HepG2 (cell line): ENCODE measurements around the gene CD151. TPM values are rescaled to one million over a fixed set of nuclear protein-coding genes. Genes with fewer than 3 reads are reported as not detected.

Source experiments
- JUN ChIP-seq: sonication (generic); formaldehyde crosslinking; IDR thresholded peaks from 2 replicates; pipeline ENCODE4 v1.4.0; 2020; ENCODE audit warnings: mild to moderate bottlenecking, missing genetic modification reagents
- POLR2G ChIP-seq: fragments of 200-400 bp; formaldehyde crosslinking; IDR thresholded peaks from 2 replicates; pipeline ENCODE4 v1.6.1; 2018; ENCODE audit warnings: mild to moderate bottlenecking, low read depth, low read length, moderate library complexity
- SIN3A ChIP-seq: IDR thresholded peaks from 2 replicates; pipeline ENCODE4 v1.6.1; 2011; ENCODE audit warnings: low read depth, mild to moderate bottlenecking, control low read depth, low read length, borderline replicate concordance
- YEATS4 ChIP-seq: sonication (generic); formaldehyde crosslinking; IDR thresholded peaks from 2 replicates; pipeline ENCODE4 v1.4.0; 2020; ENCODE audit warnings: missing genetic modification reagents, borderline replicate concordance
- ZBTB20 ChIP-seq: sonication (generic); formaldehyde crosslinking; IDR thresholded peaks from 2 replicates; pipeline ENCODE4 v1.8.1; 2023; ENCODE audit warnings: missing genetic modification reagents, low read depth, mild to moderate bottlenecking, borderline replicate concordance
- ZFP36L2 ChIP-seq: sonication (generic); formaldehyde crosslinking; IDR thresholded peaks from 2 replicates; pipeline ENCODE4 v1.4.0; 2020; ENCODE audit warnings: missing genetic modification reagents
- ZNF235 ChIP-seq: sonication (generic); formaldehyde crosslinking; IDR thresholded peaks from 2 replicates; pipeline ENCODE4 v1.8.1; 2023; ENCODE audit warnings: mild to moderate bottlenecking, missing genetic modification reagents, borderline replicate concordance
- ZNF570 ChIP-seq: sonication (generic); formaldehyde crosslinking; IDR thresholded peaks from 2 replicates; pipeline ENCODE4 v1.4.0; 2020; ENCODE audit warnings: mild to moderate bottlenecking, missing genetic modification reagents, borderline replicate concordance
- ZNF670 ChIP-seq: sonication (generic); formaldehyde crosslinking; IDR thresholded peaks from 2 replicates; pipeline ENCODE4 v1.8.0; 2022; ENCODE audit warnings: mild to moderate bottlenecking, missing genetic modification reagents, borderline replicate concordance
- polyA plus RNA-seq, 8 experiments: library from polyadenylated mRNA; depleted of rRNA in 3 of 8; stranded (reverse) in 7 of 8; unstranded in 1 of 8; fragments of >200 nt; fragmentation: Illumina TruSeq in 4 of 8; extraction: Trizol in 4 of 8; gene quantifications; 2 replicates each; pipeline versions ENCODE4 v1.2.1 to v1.2.3, GENCODE V29; 2011 to 2016; ENCODE audit warnings: low read depth in 4 of 8, missing spikeins in 1 of 8, mixed read lengths in 1 of 8; ENCODE audit not compliant: insufficient read depth in 1 of 8
- total RNA-seq, 5 experiments: library from RNA; depleted of rRNA; stranded (reverse); fragments of >200 nt; fragmentation: Illumina TruSeq; extraction: Trizol; gene quantifications; 2 replicates each; pipeline ENCODE4 v1.2.3, GENCODE V29; 2016; ENCODE audit warnings: low read depth in 1 of 5
- TF ChIP-seq, protein P1 (sequence below): sonication (generic); formaldehyde crosslinking; IDR thresholded peaks from 2 replicates; pipeline ENCODE4 v1.4.0; 2020; ENCODE audit warnings: missing genetic modification reagents, borderline replicate concordance
- TF ChIP-seq, protein P2 (sequence below): sonication (generic); formaldehyde crosslinking; IDR thresholded peaks from 2 replicates; pipeline ENCODE4 v1.5.0; 2020; ENCODE audit warnings: mild to moderate bottlenecking, missing genetic modification reagents, borderline replicate concordance
- TF ChIP-seq, protein P3 (sequence below): sonication (generic); formaldehyde crosslinking; IDR thresholded peaks from 2 replicates; pipeline ENCODE4 v1.8.0; 2022; ENCODE audit warnings: mild to moderate bottlenecking, missing genetic modification reagents, borderline replicate concordance
- TF ChIP-seq, protein P4 (sequence below): sonication (generic); formaldehyde crosslinking; IDR thresholded peaks from 2 replicates; pipeline ENCODE4 v1.4.0; 2020; ENCODE audit warnings: missing genetic modification reagents
- TF ChIP-seq, protein P5 (sequence below): sonication (generic); formaldehyde crosslinking; IDR thresholded peaks from 2 replicates; pipeline ENCODE4 v1.5.1; 2020; ENCODE audit warnings: missing genetic modification reagents, mild to moderate bottlenecking, borderline replicate concordance

Gene CD151
- total and polyA plus RNA-seq, 2 of the 13 experiments (the other 11 are each of a cell fraction or from before 2014, with no cell fraction given): 125 to 197 TPM

DNA sequence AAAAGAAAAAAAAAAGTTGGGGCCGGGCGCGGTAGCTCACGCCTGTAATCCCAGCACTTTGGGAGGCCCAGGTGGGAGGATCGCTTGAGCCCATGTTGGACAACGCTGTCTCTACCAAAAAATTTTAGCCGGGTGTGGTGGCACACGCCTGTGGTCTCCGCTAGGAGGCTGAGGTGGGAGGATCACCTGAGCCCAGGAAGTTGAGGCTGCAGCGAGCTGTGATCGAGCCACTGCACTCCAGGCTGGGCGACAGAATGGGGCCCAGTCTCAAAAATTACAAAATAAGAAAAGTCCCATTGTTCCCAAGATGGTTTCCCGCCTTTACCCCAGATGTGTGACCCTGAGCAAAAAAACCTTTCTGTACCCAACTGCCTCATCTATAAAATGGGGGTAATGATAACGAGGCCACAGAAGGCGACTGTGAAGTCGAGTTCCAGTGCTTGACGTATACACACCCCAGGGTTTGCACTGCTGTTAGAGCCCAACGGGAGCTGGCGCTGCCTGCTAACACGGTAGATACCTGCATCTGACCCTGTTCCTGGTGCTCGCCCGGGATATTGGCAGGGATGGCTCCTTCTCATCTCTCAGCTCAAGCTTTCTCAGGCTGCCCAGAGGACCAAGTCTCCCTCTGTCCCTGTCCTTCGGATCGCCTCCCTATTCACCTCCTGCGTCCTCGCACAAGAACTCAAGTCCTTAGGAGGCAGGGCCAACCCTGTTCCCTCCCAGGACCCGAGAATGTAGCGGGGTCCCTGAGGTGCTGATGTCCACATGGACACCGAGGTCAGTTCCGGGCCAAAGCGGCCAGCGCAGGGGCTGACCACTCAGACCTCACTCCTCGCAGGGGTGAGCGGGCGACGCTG, 24.1 kb upstream of the CD151 start (continued):
- TF ChIP-seq, protein P1, sequence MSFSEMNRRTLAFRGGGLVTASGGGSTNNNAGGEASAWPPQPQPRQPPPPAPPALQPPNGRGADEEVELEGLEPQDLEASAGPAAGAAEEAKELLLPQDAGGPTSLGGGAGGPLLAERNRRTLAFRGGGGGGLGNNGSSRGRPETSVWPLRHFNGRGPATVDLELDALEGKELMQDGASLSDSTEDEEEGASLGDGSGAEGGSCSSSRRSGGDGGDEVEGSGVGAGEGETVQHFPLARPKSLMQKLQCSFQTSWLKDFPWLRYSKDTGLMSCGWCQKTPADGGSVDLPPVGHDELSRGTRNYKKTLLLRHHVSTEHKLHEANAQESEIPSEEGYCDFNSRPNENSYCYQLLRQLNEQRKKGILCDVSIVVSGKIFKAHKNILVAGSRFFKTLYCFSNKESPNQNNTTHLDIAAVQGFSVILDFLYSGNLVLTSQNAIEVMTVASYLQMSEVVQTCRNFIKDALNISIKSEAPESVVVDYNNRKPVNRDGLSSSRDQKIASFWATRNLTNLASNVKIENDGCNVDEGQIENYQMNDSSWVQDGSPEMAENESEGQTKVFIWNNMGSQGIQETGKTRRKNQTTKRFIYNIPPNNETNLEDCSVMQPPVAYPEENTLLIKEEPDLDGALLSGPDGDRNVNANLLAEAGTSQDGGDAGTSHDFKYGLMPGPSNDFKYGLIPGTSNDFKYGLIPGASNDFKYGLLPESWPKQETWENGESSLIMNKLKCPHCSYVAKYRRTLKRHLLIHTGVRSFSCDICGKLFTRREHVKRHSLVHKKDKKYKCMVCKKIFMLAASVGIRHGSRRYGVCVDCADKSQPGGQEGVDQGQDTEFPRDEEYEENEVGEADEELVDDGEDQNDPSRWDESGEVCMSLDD (CRISPR knock-in tag): 0 out of 2 replicates have a peak, but pooled peaks have one; percentile 12
- TF ChIP-seq, protein P2, sequence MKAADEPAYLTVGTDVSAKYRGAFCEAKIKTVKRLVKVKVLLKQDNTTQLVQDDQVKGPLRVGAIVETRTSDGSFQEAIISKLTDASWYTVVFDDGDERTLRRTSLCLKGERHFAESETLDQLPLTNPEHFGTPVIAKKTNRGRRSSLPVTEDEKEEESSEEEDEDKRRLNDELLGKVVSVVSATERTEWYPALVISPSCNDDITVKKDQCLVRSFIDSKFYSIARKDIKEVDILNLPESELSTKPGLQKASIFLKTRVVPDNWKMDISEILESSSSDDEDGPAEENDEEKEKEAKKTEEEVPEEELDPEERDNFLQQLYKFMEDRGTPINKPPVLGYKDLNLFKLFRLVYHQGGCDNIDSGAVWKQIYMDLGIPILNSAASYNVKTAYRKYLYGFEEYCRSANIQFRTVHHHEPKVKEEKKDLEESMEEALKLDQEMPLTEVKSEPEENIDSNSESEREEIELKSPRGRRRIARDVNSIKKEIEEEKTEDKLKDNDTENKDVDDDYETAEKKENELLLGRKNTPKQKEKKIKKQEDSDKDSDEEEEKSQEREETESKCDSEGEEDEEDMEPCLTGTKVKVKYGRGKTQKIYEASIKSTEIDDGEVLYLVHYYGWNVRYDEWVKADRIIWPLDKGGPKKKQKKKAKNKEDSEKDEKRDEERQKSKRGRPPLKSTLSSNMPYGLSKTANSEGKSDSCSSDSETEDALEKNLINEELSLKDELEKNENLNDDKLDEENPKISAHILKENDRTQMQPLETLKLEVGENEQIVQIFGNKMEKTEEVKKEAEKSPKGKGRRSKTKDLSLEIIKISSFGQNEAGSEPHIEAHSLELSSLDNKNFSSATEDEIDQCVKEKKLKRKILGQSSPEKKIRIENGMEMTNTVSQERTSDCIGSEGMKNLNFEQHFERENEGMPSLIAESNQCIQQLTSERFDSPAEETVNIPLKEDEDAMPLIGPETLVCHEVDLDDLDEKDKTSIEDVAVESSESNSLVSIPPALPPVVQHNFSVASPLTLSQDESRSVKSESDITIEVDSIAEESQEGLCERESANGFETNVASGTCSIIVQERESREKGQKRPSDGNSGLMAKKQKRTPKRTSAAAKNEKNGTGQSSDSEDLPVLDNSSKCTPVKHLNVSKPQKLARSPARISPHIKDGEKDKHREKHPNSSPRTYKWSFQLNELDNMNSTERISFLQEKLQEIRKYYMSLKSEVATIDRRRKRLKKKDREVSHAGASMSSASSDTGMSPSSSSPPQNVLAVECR (CRISPR knock-in tag): no peak
- peak; percentile 19; the same call in 1 of the 2 replicates for TF ChIP-seq POLR2G
- TF ChIP-seq ZNF670: no peak; the same call in 1 of the 2 replicates
- TF ChIP-seq, protein P3, sequence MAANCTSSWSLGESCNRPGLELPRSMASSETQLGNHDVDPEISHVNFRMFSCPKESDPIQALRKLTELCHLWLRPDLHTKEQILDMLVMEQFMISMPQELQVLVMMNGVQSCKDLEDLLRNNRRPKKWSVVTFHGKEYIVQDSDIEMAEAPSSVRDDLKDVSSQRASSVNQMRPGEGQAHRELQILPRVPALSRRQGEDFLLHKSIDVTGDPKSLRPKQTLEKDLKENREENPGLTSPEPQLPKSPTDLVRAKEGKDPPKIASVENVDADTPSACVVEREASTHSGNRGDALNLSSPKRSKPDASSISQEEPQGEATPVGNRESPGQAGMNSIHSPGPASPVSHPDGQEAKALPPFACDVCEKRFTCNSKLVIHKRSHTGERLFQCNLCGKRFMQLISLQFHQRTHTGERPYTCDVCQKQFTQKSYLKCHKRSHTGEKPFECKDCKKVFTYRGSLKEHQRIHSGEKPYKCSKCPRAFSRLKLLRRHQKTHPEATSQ (CRISPR knock-in tag): no peak
- TF ChIP-seq ZNF235 (CRISPR knock-in tag): 0 out of 2 replicates have a peak, but pooled peaks have one; percentile 37
- TF ChIP-seq, protein P4, sequence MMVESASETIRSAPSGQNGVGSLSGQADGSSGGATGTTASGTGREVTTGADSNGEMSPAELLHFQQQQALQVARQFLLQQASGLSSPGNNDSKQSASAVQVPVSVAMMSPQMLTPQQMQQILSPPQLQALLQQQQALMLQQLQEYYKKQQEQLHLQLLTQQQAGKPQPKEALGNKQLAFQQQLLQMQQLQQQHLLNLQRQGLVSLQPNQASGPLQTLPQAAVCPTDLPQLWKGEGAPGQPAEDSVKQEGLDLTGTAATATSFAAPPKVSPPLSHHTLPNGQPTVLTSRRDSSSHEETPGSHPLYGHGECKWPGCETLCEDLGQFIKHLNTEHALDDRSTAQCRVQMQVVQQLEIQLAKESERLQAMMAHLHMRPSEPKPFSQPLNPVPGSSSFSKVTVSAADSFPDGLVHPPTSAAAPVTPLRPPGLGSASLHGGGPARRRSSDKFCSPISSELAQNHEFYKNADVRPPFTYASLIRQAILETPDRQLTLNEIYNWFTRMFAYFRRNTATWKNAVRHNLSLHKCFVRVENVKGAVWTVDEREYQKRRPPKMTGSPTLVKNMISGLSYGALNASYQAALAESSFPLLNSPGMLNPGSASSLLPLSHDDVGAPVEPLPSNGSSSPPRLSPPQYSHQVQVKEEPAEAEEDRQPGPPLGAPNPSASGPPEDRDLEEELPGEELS (CRISPR knock-in tag): no peak
- peak; percentile 0; the same call in 1 of the 2 replicates for TF ChIP-seq ZFP36L2
- peak; percentile 75; the same call in 1 of the 2 replicates for TF ChIP-seq SIN3A
- TF ChIP-seq, protein P5, sequence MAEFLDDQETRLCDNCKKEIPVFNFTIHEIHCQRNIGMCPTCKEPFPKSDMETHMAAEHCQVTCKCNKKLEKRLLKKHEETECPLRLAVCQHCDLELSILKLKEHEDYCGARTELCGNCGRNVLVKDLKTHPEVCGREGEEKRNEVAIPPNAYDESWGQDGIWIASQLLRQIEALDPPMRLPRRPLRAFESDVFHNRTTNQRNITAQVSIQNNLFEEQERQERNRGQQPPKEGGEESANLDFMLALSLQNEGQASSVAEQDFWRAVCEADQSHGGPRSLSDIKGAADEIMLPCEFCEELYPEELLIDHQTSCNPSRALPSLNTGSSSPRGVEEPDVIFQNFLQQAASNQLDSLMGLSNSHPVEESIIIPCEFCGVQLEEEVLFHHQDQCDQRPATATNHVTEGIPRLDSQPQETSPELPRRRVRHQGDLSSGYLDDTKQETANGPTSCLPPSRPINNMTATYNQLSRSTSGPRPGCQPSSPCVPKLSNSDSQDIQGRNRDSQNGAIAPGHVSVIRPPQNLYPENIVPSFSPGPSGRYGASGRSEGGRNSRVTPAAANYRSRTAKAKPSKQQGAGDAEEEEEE (CRISPR knock-in tag): no peak
- TF ChIP-seq ZNF570: no peak
- no peak; the same call in 1 of the 2 replicates for TF ChIP-seq JUN
- TF ChIP-seq YEATS4: no peak
- no peak for TF ChIP-seq ZBTB20
